ENCODE results near the gene CTTNBP2. TPM values are rescaled to one million over a fixed set of nuclear protein-coding genes. Genes with fewer than 3 reads are reported as not detected.
"Not testable (repeated sequence)": the region's sequence is repeated elsewhere in the genome, so short reads cannot be mapped to it uniquely, and the experiment has no call there.

The CTTNBP2 gene
- total RNA-seq, 6 experiments from 2014 or later: not detected

- no peaks in the 10 kb centered on the region for H3K36me3 Mint-ChIP-seq (ENCODE audit: low read depth)
- no peak overlapping the region for H3K27ac Mint-ChIP-seq
- peaks cover 1% of the 10 kb centered on the region; the same call in 1 of the 2 replicates for H3K27me3 Mint-ChIP-seq (ENCODE audit: insufficient read depth)
- no peak for DNase-seq
- no peaks in the 10 kb centered on the region; the same call in 1 of the 2 replicates for H3K9me3 Mint-ChIP-seq
- H3K4me3 Mint-ChIP-seq: no peak overlapping the region
- H3K4me1 Mint-ChIP-seq (ENCODE audit: low read depth): no peaks in the 10 kb centered on the region
- TF ChIP-seq, protein P1, sequence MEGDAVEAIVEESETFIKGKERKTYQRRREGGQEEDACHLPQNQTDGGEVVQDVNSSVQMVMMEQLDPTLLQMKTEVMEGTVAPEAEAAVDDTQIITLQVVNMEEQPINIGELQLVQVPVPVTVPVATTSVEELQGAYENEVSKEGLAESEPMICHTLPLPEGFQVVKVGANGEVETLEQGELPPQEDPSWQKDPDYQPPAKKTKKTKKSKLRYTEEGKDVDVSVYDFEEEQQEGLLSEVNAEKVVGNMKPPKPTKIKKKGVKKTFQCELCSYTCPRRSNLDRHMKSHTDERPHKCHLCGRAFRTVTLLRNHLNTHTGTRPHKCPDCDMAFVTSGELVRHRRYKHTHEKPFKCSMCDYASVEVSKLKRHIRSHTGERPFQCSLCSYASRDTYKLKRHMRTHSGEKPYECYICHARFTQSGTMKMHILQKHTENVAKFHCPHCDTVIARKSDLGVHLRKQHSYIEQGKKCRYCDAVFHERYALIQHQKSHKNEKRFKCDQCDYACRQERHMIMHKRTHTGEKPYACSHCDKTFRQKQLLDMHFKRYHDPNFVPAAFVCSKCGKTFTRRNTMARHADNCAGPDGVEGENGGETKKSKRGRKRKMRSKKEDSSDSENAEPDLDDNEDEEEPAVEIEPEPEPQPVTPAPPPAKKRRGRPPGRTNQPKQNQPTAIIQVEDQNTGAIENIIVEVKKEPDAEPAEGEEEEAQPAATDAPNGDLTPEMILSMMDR (IDR thresholded peaks at IDR 0.05): no peak
Measured at GRCh38 chr7:117717357-117717756, 155.9 kb downstream of the CTTNBP2 start.

GRCh38 chr7:117716707-117717299 lies 156.4 kb downstream of the CTTNBP2 start:
- H3K27ac Mint-ChIP-seq: no peak overlapping the region
- H3K36me3 Mint-ChIP-seq (ENCODE audit: low read depth): no peaks in the 10 kb centered on the region
- H3K4me3 Mint-ChIP-seq: no peak overlapping the region
- no peak for DNase-seq
- H3K4me1 Mint-ChIP-seq (ENCODE audit: low read depth): no peaks in the 10 kb centered on the region
- no peaks in the 10 kb centered on the region; the same call in 1 of the 2 replicates for H3K9me3 Mint-ChIP-seq
- H3K27me3 Mint-ChIP-seq (ENCODE audit: insufficient read depth): peaks cover 1% of the 10 kb centered on the region; the same call in 1 of the 2 replicates
- TF ChIP-seq, protein P1 (IDR thresholded peaks at IDR 0.05): no peak

DNA sequence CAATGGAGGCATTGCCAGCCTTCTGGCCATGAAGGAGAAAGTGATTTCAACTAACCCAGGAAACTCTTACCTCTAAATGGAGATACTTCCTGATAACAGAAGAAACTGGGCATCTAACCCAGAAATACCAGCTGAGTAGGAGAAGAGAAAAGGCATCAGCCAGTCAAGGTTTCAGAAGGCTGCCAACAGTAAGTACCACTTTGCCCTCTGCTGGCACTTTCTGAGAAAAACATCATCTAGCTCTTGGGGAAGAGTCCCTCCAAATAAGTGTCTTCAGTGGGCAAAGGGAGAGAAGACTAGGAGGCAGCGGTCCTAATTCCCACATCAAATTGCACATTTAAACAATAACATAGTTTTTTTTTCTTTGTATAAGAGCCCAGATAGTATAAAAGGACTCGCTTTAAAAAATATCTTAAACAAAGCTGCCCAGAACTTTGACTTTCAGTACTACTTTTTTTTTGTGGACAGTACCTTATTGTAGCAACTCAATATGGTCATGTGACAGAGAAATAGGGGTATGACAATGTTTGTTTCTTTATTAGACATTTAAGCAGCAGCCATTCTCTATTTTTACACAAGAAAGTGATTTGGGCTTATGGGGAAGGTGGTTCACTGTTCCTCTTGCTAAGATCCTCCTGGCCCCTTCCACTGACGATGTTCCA lies 157.3 kb downstream of the CTTNBP2 start:
- peaks cover 1% of the 10 kb centered on the region; the same call in 1 of the 2 replicates for H3K27me3 Mint-ChIP-seq (ENCODE audit: insufficient read depth)
- DNase-seq: peak; percentile 13
- H3K9me3 Mint-ChIP-seq: no peaks in the 10 kb centered on the region; the same call in 1 of the 2 replicates
- TF ChIP-seq, protein P1 (IDR thresholded peaks at IDR 0.05): peak; percentile 63; the same call in 1 of the 2 replicates
- no peaks in the 10 kb centered on the region for H3K36me3 Mint-ChIP-seq (ENCODE audit: low read depth)
- no peak overlapping the region for H3K27ac Mint-ChIP-seq
- no peaks in the 10 kb centered on the region for H3K4me1 Mint-ChIP-seq (ENCODE audit: low read depth)
- H3K4me3 Mint-ChIP-seq: no peak overlapping the region

DNA sequence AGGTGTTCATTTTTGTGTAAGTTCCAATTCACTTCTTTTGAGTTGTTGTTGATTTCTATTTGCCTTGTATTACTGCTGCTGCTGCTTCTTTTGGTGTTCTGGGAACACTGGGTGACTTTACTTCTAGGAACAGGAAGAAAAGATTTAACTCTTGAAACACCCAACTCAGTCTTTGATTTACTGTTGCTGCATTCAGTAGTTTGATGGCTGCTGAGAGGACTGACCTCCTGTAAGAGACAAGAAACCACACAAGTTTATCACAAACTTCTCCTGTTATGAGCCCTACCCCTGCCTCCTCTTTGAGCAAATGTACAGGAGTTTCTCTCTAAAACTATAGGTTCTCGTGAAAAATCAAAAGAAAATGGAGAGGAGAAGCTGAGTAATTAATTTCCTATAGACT lies 161.7 kb downstream of the CTTNBP2 start:
- TF ChIP-seq, protein P1 (IDR thresholded peaks at IDR 0.05): no peak
- H3K27me3 Mint-ChIP-seq (ENCODE audit: insufficient read depth): peaks cover 1% of the 10 kb centered on the region; the same call in 1 of the 2 replicates
- no peaks in the 10 kb centered on the region for H3K36me3 Mint-ChIP-seq (ENCODE audit: low read depth)
- no peak overlapping the region for H3K27ac Mint-ChIP-seq
- H3K4me1 Mint-ChIP-seq (ENCODE audit: low read depth): no peaks in the 10 kb centered on the region
- peaks cover 3% of the 10 kb centered on the region; the same call in 1 of the 2 replicates for H3K9me3 Mint-ChIP-seq
- no peak for DNase-seq
- no peak overlapping the region for H3K4me3 Mint-ChIP-seq

DNA sequence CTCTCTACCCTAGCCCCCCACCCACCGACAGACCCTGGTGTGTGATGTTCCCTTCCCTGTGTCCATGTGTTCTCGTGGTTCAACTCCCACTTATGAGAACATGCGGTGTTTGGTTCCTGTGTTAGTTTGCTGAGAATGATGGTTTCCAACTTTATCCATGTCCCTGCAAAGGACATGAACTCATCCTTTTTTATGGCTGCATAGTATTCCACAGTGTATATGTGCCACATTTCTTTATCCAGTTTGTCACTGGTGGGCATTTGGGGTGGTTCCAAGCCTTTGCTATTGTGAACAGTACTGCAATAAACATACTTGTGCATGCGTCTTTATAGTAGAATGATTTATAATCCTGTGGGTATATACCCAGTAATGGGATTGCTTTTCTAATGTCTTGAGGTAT lies 165.1 kb downstream of the CTTNBP2 start:
- not testable (repeated sequence) for H3K4me1 Mint-ChIP-seq (ENCODE audit: low read depth); H3K4me3 Mint-ChIP-seq; H3K27ac Mint-ChIP-seq; DNase-seq; H3K27me3 Mint-ChIP-seq (ENCODE audit: insufficient read depth); H3K36me3 Mint-ChIP-seq (ENCODE audit: low read depth)
- peaks cover 21% of the 10 kb centered on the region; the same call in 1 of the 2 replicates for H3K9me3 Mint-ChIP-seq

GRCh38 chr7:117707080-117707479 lies 166.2 kb downstream of the CTTNBP2 start:
- H3K9me3 Mint-ChIP-seq: peaks cover 26% of the 10 kb centered on the region
- no peaks in the 10 kb centered on the region for H3K27me3 Mint-ChIP-seq (ENCODE audit: insufficient read depth)
- H3K27ac Mint-ChIP-seq: no peak overlapping the region
- no peak overlapping the region for H3K4me3 Mint-ChIP-seq
- TF ChIP-seq, protein P1 (IDR thresholded peaks at IDR 0.05): no peak
- no peak for DNase-seq
- 0 out of 2 replicates have a peak, but pooled peaks cover 4% of the 10 kb centered on the region for H3K36me3 Mint-ChIP-seq (ENCODE audit: low read depth)
- no peaks in the 10 kb centered on the region for H3K4me1 Mint-ChIP-seq (ENCODE audit: low read depth)
